Activated CD4-positive, CD25-positive, alpha-beta regulatory T cell treated with anti-CD3 and anti-CD28 coated beads, Interleukin-2, amount 50 U/mL, for 16 hours (primary cell): ENCODE results near the gene UBXN11.
"Not testable (repeated sequence)": the region's sequence is repeated elsewhere in the genome, so short reads cannot be mapped to it uniquely, and the experiment has no call there.

ENCODE experiments used
- DNase-seq: peaks from one replicate; pipeline ENCODE4 v3.0.0-alpha.2; 2020; ENCODE audit warnings: low read depth, low spot score

UBXN11 gene

DNA sequence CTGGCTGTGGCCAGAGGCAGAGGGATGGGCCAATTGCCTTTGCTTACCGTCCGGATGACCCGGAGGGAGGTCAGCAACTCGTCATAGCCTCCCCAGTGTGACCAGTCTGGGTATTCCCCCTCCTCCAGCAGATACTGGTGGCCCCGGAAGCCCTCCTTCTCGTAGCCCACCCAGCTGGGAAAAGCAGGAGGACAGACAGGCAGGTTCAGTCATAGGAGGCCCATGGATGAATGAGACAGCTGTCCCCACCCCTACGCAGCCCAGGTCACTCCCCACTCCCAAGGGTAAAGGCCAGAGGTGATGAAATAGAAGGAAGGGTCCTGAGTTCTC lies 30.7 kb upstream of the UBXN11 start:
- no peak for DNase-seq

DNA sequence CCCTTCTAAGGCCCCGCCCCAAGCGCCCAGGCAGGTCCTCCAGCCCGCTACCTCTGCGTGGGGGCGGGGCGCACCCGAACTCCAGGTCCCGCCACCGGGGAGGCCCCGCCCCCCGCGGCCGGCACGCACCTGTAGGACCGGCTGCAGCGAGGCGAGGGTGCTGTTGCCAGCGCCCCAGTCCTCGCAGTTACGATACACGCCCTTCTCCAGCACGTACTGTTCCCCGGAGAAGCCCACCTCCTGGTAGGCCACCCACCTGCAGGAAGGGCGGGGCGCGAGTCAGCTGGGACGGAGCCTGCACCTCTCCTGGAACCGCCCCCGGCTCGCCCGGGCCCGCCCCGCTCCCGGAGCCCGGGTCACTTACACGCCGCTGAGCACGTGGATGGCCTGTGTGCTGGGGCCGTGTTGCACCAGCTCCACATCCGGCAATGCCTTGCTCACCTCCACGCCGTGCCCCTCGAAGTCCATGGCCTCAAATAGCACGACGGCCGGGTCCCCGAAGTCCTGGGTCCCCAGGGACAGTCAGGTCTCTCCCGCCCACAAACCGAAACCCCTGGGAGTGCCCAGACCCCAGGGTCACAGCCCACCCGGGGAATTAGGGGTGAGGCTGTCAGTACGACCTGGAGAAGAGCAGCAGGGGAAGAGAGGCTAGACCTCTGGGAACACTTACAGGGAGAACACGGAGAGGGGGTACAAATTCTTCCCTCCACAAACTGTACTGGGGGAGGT lies 30.2 kb upstream of the UBXN11 start:
- DNase-seq = peak; percentile 65

DNA sequence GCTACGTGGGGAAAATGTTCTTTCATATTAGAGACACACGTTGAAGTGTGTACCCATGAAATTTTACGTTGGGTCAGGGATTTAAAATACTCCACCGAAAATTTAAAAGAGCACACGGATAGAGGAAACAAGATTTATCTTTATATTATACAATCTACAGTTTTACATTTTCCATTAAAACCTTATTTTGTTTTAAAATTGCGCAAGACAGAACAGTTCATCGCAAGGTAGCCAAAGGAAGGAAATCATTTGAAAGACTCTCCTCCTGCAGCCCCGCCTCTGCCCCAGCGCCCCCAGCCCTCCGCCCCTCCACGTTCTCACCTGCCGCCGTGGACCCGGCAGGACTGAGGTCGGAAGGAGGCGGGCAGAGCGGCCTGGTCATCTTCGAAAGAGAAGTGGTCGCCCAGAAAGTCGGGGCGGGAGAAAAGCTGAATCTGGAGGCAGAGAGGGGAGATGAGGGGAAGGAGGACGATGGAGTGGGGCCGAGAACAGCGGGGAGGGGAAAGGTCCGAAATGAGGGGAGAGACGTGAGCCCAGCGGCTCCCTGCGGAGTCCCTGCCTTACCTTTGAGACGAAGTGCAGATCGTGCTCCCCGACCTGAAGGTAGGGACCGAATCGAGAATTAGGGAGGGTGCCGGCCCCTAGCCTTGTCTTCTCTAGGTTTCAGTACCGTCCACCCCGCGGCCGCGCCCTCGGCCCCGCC lies 29.5 kb upstream of the UBXN11 start:
- no peak for DNase-seq

DNA sequence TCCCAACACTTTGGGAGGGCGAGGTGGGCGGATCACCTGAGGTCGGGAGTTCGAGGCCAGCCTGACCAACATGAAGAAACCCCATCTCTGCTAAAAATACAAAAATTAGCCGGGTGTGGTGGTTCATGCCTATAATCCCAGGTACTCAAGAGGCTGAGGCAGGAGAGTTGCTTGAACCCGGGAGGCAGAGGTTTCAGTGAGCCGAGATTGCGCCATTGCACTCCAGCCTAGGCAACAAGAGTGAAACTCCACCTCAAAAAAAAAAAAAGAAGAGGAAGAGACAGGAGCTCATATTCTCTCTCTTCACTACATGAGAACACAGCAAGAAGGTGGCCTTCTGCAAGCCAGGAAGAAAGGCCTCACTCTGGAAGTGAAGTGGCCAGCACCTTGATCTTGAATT lies 26.9 kb upstream of the UBXN11 start:
- not testable (repeated sequence) for DNase-seq

DNA sequence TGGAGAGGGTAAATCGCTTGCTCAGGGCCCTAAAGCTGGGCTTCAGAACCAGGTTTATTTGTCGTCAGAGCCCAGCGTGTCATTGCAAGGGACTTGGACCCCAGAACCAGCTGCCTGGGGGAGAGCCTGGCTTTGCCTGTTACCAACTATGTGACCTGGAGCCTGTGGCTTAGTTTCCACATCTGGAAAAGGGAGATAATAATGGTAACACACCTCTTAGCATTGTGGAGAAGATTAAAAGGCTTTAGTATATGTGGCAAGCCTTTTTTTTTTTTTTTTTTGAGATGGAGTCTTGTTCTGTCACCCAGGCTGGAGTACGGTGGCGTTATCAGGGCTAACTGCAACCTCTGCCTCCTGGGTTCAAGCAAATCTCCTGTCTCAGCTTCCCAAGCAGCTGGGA lies 23.8 kb upstream of the UBXN11 start:
- DNase-seq = no peak

DNA sequence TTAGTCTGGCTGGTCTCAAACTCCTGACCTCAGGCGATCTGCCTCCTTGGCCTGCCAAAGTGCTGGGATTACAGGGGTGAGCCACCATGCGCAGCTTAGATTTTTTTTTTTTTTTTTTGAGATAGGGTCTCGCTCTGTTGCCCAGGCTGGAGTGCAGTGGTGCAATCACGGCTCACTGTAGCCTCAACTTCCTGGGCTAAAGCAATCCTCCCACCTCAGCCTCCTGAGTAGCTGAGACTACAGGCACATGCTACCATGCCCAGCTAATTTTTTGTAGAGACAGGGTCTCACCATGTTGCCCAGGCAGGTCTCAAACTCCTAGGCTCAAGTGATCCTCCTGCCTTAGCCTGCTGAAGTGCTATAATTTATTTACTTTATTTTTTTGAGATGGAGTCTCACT lies 22.9 kb upstream of the UBXN11 start:
- DNase-seq = not testable (repeated sequence)

DNA sequence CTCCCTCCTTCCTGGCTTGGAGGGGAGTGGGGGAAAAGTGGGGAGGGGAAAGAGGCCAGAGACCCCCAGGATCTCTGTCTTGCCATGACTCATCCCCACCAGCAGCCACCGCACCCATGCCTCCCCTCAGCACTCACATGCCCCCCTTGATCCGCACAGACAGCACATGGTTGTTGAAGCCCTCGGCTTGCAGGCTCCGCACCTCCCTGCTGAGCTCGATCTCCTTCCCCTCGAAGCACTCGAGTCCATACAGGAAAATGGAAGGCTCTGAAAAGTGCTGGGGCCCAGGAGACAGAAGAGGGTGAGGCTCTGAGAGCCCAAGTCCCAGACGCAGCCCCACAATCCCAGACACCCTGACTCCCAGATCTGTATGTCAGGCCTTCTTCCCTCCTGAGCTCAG lies 22.2 kb upstream of the UBXN11 start:
- DNase-seq = no peak

DNA sequence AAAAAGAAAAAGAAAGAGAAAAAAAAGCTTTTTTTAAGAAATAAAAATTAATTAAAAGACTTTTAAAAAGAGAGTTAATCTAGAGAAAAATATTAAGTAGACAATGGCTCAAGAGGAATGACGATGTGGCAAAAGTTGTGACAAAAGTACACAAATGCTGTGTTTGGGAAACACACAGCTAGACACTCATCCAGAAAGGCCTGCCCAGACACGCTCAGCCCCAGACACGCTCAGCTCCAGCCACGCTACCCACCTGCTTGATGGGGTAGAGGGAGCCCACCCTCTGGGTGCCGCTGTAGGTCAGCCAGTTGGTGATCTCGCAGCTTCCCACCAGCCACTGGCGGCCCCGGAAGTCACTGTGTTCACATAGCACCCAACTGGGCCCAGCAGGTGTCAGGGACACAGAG lies 21.5 kb upstream of the UBXN11 start:
- DNase-seq = no peak

DNA sequence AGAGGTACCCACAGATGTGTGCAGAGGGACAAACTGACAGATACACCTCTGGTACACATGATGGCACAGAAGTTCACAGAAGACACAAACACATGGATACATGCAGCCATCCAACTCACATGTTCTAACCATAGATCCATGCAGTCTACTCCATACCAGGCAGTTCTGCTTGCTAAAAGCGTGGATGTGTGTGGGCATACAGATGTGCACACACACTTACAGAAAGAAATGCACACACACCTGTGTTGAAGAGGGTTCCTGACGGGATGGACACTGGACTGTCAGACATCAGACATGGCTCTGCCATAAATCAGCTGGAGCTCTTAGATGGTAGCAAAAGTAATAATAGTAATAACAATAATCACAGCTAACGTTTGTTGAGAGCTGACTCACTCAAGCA lies 18.1 kb upstream of the UBXN11 start:
- no peak for DNase-seq

DNA sequence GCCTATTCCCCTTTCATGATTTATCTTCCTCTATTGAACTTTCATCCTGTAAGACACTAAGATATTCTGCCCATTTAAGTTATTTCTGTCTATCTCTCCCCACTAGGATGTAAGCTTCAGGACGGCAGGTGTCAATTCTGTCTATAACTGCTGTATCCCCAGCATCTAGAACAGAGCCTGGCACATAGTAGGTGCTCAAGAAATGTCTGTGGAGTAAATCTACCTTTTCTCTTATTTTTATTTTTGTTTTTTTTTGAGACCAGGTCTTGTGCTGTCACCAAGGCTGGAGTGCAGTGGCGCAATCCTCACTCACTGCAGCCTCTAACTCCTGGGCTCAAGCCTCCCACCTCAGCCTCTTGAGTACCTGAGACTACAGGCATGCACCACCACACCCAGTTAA lies 16.9 kb upstream of the UBXN11 start:
- DNase-seq = no peak

DNA sequence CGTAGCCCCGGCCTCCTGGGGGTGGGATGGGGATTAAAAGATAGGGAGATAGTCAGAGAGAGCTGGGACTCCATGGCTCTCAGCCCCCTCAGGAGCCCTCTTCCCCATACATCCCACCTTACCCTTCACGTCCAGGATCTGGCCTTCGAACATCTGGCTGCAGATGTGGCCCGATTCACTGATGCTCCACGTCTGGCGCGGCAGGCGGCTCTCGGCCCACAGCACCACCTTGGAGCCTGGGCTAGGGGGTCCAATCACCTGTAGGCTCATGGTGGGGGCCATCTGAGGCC lies 15.6 kb upstream of the UBXN11 start:
- no peak for DNase-seq

DNA sequence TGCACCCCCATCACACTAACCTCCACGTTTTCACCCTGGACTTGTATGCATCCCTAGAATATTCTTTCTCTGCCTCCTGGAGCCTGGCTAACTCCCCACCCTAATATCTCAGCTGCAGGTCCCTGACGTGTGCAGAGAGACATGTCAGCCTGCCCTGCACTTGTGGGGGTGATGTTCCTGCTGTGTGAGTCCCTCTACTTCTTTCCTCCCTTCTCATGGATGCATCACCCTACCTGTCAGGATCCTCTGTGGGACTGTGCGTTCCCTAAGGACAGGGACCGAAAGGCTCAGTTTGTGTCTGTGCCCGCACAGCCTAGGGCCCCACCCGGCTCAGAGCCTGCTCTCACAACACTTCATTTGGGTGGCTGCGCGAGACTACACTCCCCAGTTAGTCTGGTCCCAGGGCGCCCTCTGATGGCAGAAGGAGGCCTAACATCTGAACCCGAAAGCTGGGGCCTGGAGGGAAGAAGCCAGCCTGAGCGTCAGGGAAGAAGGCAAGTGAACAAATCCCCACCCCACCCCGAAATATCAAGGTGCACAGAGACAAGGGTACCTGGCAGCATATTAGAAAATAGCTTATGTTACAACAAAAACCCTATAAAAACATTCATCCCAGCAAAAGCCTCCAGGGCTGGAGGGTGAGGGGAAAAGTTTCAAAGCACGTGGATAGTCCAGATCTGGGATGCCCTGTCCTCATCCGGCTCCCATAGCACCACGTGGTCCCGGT lies 15.0 kb upstream of the UBXN11 start:
- DNase-seq = peak; percentile 90

DNA sequence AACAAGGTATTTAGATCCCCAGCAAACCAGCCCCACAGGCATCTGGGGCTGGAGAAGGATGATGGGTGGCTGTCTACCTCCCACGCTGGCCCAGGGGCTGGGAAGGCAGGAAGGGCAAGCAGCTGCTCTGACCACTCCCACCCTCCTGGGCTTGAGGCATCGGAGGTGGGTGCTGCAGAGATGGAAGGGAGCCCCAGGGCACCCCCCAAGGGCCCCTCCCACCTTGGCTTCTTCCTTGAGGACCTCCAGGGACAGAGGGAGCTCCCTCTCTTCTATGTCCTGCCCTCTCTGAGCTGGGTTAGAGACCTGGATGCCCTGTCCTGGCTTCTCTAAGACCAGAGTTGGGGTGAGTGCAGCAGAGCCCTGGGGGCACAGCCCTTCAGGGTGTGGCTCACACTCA lies 14.5 kb upstream of the UBXN11 start:
- DNase-seq = no peak

DNA sequence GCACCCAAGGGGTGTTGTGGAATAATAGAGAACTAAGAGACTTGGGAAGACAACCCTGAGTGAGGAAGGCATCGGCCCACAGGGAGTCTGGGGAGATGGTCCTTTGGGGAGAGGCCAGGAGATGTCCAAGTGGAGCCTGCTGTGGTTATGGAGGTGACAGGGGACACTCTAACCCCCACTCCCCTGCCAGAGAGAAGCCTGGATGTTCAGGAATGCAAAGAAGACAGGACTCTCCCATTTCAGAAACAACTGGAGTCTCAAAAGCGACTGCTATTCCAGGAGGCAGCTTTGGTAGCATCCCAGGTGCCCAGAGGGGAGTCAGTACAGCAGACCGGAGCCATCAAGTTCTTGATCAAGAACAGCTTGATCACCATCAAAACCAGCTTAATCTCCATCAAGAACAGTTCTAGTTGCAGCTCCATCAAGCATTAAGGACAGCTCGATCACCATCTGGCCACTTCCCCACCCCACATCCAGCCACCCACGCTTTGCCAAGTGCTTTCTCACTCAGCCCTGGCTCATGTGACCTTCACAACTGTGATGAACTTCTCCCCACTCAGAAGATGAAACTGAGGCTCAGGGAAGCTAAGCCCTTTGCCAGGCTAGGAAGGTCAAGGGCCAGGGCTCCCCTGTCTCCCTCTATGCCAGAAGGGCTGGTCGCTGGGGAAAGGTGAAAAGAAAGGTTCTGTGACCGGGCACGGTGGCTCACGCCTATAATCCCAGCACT lies 12.1 kb upstream of the UBXN11 start:
- DNase-seq = no peak

DNA sequence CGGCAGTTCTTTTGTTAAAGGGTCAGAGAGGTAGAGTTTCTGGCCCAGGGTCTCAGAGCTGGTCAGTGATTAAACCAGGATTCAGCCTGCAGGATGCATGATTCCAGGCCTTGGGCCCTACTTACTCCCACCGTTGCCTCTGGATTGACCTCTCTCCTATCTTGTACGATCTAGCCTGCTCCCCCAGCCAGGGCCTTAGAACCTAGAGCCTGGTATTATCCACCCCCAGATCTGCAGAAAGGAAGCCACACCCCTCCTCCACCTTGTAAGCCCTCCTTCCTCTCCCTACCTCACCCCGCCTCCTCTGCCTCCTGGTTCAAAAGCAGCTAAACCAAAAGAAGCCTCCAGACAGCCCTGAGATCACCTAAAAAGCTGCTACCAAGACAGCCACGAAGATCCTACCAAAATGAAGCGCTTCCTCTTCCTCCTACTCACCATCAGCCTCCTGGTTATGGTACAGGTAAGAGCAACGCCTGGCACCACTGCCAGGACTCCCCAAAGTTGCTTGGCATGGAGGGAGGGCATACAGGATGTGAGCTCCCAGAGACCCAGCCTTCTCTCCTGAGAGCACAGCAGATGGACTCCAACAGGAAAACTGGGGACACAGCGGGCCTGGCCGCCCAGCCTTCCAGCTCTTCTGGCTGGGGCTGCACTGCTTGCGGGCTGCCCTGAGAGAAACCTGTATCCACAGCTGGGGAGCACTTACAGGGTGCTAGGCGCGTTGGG lies 11.3 kb upstream of the UBXN11 start, which contains the start of gene CD52:
Gene CD52, plus strand, starts transcription at position 347 of the 726 bp plus-strand sequence. Its CDS starts 60 bp downstream, at position 407.
- DNase-seq = peak; percentile 45

DNA sequence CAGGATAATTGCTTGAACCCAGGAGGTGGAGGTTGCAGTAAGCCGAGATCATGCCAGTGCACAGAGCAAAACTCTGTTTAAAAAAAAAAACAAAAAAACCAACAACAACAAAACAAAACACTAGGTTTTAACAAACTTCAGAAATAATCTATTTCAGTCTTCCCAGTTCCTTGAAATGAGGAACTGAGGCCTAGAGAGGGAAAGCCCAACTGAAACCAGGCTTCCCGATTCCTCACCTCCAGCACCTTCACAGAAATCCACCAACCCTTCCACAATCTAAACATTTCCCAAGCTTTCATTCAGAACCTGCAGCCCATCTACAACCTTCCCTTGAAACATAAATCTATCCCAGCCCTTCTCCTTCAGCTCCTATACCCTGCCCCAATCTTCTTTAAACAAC lies 10.7 kb upstream of the UBXN11 start:
- DNase-seq = no peak

DNA sequence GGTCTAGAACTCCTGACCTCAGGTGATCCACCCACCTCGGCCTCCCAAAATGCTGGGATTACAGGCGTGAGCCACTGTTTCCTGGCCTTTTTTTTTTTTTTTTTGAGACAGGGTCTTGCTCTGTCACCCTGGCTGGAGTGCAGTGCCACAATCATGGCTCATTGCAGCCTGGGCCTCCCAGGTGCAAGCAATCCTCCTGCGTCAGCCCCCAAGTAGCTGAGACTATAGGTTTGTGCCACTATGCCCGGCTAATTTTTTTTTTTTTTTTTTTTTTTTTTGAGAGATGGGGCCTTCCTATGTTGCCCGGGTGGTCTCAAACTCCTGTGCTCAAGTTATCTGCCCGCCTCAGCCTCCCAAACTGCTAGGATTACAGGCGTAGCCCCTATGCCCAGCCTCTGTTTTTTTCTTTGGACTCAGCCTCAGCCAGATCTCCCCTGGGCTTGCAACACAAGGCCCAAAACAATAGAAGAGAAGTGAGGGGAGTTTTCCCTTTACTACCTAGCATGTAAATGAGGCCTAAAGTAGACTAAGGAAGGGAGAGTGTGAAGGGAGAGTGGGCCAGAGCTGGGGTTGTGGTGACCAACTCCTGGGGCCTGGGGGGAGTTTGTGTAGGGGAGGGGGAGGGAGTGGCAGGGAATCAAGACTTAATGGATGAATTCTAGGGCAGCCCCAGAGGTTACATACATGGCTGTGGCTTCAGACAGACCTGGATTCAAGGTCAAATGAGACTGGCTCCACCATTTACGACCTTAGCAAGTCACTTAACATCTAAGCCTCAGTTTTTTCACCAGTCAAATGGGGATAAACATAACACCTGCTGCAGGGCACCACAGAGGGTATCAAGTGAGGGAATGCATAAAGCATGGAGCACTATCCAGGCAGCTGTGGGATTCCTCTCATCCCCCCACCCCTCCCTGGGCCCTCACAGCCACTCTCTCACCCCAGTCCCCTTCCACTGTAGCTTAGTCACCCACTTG lies 9.7 kb upstream of the UBXN11 start:
- DNase-seq = no peak

DNA sequence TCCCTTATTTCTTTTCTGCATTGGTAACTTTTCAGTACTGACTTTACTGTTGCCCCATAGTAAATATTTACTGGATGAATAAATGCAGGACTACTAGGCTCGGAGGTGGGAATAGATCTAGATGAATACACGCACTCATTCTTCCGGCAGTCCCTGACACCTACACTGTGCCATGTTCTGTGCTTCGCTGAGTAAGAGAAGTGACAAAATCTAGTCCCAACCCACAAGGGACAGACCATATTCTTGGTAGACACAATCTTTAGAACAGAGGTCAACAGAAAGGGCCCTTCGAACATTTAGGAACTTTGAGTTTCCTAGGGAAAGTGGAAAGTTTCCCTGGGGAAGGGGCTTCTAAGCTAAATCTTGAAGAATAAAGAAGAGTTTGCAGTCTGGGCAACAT lies 8.1 kb upstream of the UBXN11 start:
- DNase-seq = no peak

DNA sequence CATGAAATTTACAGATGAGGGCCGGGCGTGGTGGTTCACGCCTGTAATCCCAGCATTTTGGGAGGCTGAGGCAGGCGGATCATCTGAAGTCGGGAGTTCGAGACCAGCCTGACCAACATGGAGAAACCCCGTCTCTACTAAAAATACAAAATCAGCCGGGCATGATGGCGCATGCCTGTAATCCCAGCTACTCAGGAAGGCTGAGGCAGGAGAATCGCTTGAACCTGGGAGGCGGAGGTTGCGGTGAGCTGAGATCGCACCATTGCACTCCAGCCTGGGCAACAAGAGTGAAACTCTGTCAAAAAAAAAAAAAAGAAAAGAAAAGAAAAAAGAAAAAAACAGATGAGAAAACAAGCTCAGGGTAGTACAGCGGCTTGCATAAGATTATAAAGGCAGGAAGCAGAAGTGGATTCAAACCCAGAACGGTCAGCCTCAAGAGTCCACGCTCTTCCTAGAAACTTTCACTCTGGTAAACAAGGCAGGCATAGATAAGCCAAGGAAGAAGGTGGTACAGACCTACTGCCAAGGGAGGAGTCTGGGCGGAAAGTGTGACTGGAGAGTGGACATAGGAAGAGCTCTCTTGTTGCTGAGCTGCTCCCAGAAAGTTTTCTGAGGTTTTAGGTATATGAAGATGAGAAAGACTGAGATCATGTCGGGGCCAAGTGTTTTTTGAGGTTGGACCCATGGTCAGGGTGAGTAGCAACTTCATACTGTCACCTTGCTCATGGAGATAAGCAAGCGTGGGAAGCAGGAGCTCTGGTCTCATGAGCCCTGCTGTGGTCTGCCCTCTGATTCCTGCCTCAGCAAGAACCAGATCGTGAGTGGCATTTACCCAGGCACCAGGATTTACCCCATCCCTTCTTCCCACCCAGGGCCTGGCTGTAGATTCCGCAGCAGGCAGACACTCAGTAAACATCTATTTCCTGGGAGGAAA lies 1.8 kb upstream of the UBXN11 start:
- DNase-seq = not testable (repeated sequence)
